ENCODE results near the gene LDB1. TPM values are rescaled to one million over a fixed set of nuclear protein-coding genes. Genes with fewer than 3 reads are reported as not detected.

Gene LDB1
- total and polyA plus RNA-seq, 10 of the 15 experiments (the other 5 are each of a cell fraction or from before 2014, with no cell fraction given): 1.7 to 71.5 (median 36.9) TPM

- Histone ChIP-seq H3K36me3 (ENCODE audit: control insufficient read depth in 2 of 2, insufficient read depth in 2 of 2, low read length in 1 of 2) (peaks cover 29 to 38% of the 10 kb centered on the region in 2 experiments; a peak in 3 of 4 replicates), H3K4me2 (ENCODE audit: control insufficient read depth, insufficient read depth) (no peak overlapping the region), H4K20me1 (ENCODE audit: control insufficient read depth, insufficient read depth) (no peaks in the 10 kb centered on the region), H3K4me3 (no peak overlapping the region), H3K4me1 (ENCODE audit: control insufficient read depth, insufficient read depth, low read length) (no peaks in the 10 kb centered on the region), H3K27ac (ENCODE audit: control insufficient read depth, insufficient read depth) (no peak overlapping the region), H3K27me3 (replicated peaks in 1 of 2; ENCODE audit: control insufficient read depth in 2 of 2, insufficient read depth in 2 of 2, low read length in 1 of 2) (no peaks in the 10 kb centered on the region), H3K9ac (ENCODE audit: control insufficient read depth, insufficient read depth, low read length) (no peak overlapping the region), H3K79me2 (ENCODE audit: control insufficient read depth, insufficient read depth, low read length) (no peaks in the 10 kb centered on the region), H2AFZ (ENCODE audit: control insufficient read depth, low read depth, low read length) (no peak overlapping the region), H3K9me3 (replicated peaks; ENCODE audit: control insufficient read depth, insufficient read depth, low read length) (no peaks in the 10 kb centered on the region)
- in situ Hi-C loops (cut with MboI) (no loop called here), intact Hi-C loops (cut with micrococcal nuclease; ENCODE audit: unreplicated experiment) (no loop called here)
- 72% methylated on average over 4 of the region's 4 CpGs for WGBS (ENCODE audit: insufficient coverage, insufficient replicate concordance, low lambda C conversion rate, missing lambda C conversion rate)
- SMC1A ChIA-PET (ENCODE audit: uncharacterized antibody, unreplicated experiment): no interaction called here
- POLR2A ChIA-PET: no interaction called here
- no TSS peak for BruUV-seq (replicated peaks)
- DNase-seq (ENCODE audit: low read depth, low spot score): no peak
- CTCF ChIA-PET: interaction anchor here (9.9 kb wide), 1 partner anchor 189 kb away, joined by 150 read pairs; no protein-coding TSS in a partner anchor
- no peak for FAIRE-seq
- RAD21 ChIA-PET (ENCODE audit: unreplicated experiment): no interaction called here
- ATAC-seq: no peak
- TF ChIP-seq, protein P1, sequence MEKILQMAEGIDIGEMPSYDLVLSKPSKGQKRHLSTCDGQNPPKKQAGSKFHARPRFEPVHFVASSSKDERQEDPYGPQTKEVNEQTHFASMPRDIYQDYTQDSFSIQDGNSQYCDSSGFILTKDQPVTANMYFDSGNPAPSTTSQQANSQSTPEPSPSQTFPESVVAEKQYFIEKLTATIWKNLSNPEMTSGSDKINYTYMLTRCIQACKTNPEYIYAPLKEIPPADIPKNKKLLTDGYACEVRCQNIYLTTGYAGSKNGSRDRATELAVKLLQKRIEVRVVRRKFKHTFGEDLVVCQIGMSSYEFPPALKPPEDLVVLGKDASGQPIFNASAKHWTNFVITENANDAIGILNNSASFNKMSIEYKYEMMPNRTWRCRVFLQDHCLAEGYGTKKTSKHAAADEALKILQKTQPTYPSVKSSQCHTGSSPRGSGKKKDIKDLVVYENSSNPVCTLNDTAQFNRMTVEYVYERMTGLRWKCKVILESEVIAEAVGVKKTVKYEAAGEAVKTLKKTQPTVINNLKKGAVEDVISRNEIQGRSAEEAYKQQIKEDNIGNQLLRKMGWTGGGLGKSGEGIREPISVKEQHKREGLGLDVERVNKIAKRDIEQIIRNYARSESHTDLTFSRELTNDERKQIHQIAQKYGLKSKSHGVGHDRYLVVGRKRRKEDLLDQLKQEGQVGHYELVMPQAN (conservative IDR thresholded peaks at IDR 0.05): no peak
- TF ChIP-seq IKZF1 (conservative IDR thresholded peaks at IDR 0.05) (no peak), STAT3 (IDR thresholded peaks at IDR 0.05; ENCODE audit: low read depth, low read length) (no peak), POLR2AphosphoS2 (IDR thresholded peaks at IDR 0.05; ENCODE audit: low read depth, low read length) (no peak), JUNB (IDR thresholded peaks at IDR 0.05) (no peak), BRCA1 (IDR thresholded peaks at IDR 0.05; ENCODE audit: low read depth, low read length) (no peak), EED (IDR thresholded peaks at IDR 0.05; ENCODE audit: low read depth) (no peak), RB1 (IDR thresholded peaks at IDR 0.05; ENCODE audit: borderline replicate concordance) (no peak), RUNX3 (IDR thresholded peaks at IDR 0.05; ENCODE audit: low read length) (no peak), RBBP5 (conservative IDR thresholded peaks at IDR 0.05) (no peak), EZH2 (IDR thresholded peaks at IDR 0.05; ENCODE audit: borderline replicate concordance, control insufficient read depth, low read depth, low read length) (no peak), SMC3 (IDR thresholded peaks at IDR 0.05; ENCODE audit: borderline replicate concordance, low read length) (no peak), CHD4 (IDR thresholded peaks at IDR 0.05) (no peak)
- TF ChIP-seq, protein P2, sequence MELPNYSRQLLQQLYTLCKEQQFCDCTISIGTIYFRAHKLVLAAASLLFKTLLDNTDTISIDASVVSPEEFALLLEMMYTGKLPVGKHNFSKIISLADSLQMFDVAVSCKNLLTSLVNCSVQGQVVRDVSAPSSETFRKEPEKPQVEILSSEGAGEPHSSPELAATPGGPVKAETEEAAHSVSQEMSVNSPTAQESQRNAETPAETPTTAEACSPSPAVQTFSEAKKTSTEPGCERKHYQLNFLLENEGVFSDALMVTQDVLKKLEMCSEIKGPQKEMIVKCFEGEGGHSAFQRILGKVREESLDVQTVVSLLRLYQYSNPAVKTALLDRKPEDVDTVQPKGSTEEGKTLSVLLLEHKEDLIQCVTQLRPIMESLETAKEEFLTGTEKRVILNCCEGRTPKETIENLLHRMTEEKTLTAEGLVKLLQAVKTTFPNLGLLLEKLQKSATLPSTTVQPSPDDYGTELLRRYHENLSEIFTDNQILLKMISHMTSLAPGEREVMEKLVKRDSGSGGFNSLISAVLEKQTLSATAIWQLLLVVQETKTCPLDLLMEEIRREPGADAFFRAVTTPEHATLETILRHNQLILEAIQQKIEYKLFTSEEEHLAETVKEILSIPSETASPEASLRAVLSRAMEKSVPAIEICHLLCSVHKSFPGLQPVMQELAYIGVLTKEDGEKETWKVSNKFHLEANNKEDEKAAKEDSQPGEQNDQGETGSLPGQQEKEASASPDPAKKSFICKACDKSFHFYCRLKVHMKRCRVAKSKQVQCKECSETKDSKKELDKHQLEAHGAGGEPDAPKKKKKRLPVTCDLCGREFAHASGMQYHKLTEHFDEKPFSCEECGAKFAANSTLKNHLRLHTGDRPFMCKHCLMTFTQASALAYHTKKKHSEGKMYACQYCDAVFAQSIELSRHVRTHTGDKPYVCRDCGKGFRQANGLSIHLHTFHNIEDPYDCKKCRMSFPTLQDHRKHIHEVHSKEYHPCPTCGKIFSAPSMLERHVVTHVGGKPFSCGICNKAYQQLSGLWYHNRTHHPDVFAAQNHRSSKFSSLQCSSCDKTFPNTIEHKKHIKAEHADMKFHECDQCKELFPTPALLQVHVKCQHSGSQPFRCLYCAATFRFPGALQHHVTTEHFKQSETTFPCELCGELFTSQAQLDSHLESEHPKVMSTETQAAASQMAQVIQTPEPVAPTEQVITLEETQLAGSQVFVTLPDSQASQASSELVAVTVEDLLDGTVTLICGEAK (IDR thresholded peaks at IDR 0.05; ENCODE audit: borderline replicate concordance): no peak
- TF ChIP-seq, protein P3, sequence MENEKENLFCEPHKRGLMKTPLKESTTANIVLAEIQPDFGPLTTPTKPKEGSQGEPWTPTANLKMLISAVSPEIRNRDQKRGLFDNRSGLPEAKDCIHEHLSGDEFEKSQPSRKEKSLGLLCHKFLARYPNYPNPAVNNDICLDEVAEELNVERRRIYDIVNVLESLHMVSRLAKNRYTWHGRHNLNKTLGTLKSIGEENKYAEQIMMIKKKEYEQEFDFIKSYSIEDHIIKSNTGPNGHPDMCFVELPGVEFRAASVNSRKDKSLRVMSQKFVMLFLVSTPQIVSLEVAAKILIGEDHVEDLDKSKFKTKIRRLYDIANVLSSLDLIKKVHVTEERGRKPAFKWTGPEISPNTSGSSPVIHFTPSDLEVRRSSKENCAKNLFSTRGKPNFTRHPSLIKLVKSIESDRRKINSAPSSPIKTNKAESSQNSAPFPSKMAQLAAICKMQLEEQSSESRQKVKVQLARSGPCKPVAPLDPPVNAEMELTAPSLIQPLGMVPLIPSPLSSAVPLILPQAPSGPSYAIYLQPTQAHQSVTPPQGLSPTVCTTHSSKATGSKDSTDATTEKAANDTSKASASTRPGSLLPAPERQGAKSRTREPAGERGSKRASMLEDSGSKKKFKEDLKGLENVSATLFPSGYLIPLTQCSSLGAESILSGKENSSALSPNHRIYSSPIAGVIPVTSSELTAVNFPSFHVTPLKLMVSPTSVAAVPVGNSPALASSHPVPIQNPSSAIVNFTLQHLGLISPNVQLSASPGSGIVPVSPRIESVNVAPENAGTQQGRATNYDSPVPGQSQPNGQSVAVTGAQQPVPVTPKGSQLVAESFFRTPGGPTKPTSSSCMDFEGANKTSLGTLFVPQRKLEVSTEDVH (IDR thresholded peaks at IDR 0.05; ENCODE audit: low read depth, partially characterized antibody): no peak
Measured at GRCh38 chr10:102163342-102163989, 43.3 kb upstream of the LDB1 start.

Data from GM12878 (cell line).